ENCODE results near the gene KIAA1614. TPM values are rescaled to one million over a fixed set of nuclear protein-coding genes. Genes with fewer than 3 reads are reported as not detected.

KIAA1614 gene
- total RNA-seq, 4 donors from 2014 or later, result 1.0 to 17.1 (median 6.6) TPM

- DNase-seq, result no peak
- no peak for TF ChIP-seq CTCF (IDR thresholded peaks at IDR 0.05)
- TF ChIP-seq POLR2A (IDR thresholded peaks at IDR 0.05), result no peak
- H3K4me3 ChIP-seq, result no peak overlapping the region
- H3K4me1 ChIP-seq, result no peaks in the 10 kb centered on the region
- H3K27me3 ChIP-seq, result no peaks in the 10 kb centered on the region
- H3K9me3 ChIP-seq, result no peaks in the 10 kb centered on the region
- intact Hi-C loops (cut with DNase I; ENCODE audit: low total_unique reads), result no loop called here
- H3K36me3 ChIP-seq, result no peaks in the 10 kb centered on the region
- no peak overlapping the region for H3K27ac ChIP-seq
Observed at GRCh38 chr1:180892675-180893074, 20.0 kb upstream of the KIAA1614 start.

GRCh38 chr1:180893614-180894013 is 19.1 kb upstream of the KIAA1614 start:
- intact Hi-C loops (cut with DNase I; ENCODE audit: low total_unique reads), result no loop called here
- no peaks in the 10 kb centered on the region for H3K9me3 ChIP-seq
- no peaks in the 10 kb centered on the region for H3K27me3 ChIP-seq
- H3K36me3 ChIP-seq, result no peaks in the 10 kb centered on the region
- TF ChIP-seq CTCF (IDR thresholded peaks at IDR 0.05), result no peak
- no peak for DNase-seq
- H3K27ac ChIP-seq, result no peak overlapping the region
- H3K4me1 ChIP-seq, result no peaks in the 10 kb centered on the region
- no peak overlapping the region for H3K4me3 ChIP-seq

GRCh38 chr1:180896161-180896560 is 16.5 kb upstream of the KIAA1614 start:
- H3K36me3 ChIP-seq, result no peaks in the 10 kb centered on the region
- H3K4me3 ChIP-seq, result no peak overlapping the region
- intact Hi-C loops (cut with DNase I; ENCODE audit: low total_unique reads), result no loop called here
- H3K4me1 ChIP-seq, result no peaks in the 10 kb centered on the region
- no peak for DNase-seq
- TF ChIP-seq CTCF (IDR thresholded peaks at IDR 0.05) (no peak), POLR2A (IDR thresholded peaks at IDR 0.05) (no peak)
- H3K9me3 ChIP-seq, result no peaks in the 10 kb centered on the region
- H3K27me3 ChIP-seq, result no peaks in the 10 kb centered on the region
- H3K27ac ChIP-seq, result no peak overlapping the region

GRCh38 chr1:180898441-180899219 is 14.1 kb upstream of the KIAA1614 start:
- no peak overlapping the region for H3K27ac ChIP-seq
- DNase-seq, result no peak
- H3K36me3 ChIP-seq, result no peaks in the 10 kb centered on the region
- intact Hi-C loops (cut with DNase I; ENCODE audit: low total_unique reads), result no loop called here
- H3K4me3 ChIP-seq, result no peak overlapping the region
- H3K27me3 ChIP-seq, result no peaks in the 10 kb centered on the region
- no peaks in the 10 kb centered on the region for H3K9me3 ChIP-seq
- no peak for TF ChIP-seq POLR2A (IDR thresholded peaks at IDR 0.05)
- no peak for TF ChIP-seq CTCF (IDR thresholded peaks at IDR 0.05)
- no peaks in the 10 kb centered on the region for H3K4me1 ChIP-seq

GRCh38 chr1:180899262-180899661 is 13.4 kb upstream of the KIAA1614 start:
- TF ChIP-seq CTCF (IDR thresholded peaks at IDR 0.05) (no peak), POLR2A (IDR thresholded peaks at IDR 0.05) (no peak)
- no peak for DNase-seq
- H3K36me3 ChIP-seq, result no peaks in the 10 kb centered on the region
- no peak overlapping the region for H3K4me3 ChIP-seq
- no peaks in the 10 kb centered on the region for H3K27me3 ChIP-seq
- no peaks in the 10 kb centered on the region for H3K9me3 ChIP-seq
- H3K27ac ChIP-seq, result no peak overlapping the region
- no peaks in the 10 kb centered on the region for H3K4me1 ChIP-seq
- intact Hi-C loops (cut with DNase I; ENCODE audit: low total_unique reads), result no loop called here
